ENCODE data around the gene ALDH1A1.
A peak's percentile ranks its signal among the peaks of the same experiment; 100 is the strongest.

ALDH1A1 gene

GRCh38 chr9:72888943-72889342 lies 63.9 kb downstream of the ALDH1A1 start:
- no peak for TF ChIP-seq CTCF (conservative IDR thresholded peaks at IDR 0.05; ENCODE audit: low read length)
- no peak overlapping the region for H3K4me3 ChIP-seq (ENCODE audit: low read length)
- DNase-seq (ENCODE audit: low read depth): no peak

GRCh38 chr9:72888067-72888466 lies 64.8 kb downstream of the ALDH1A1 start:
- DNase-seq (ENCODE audit: low read depth): no peak
- H3K4me3 ChIP-seq (ENCODE audit: low read length): no peak overlapping the region
- no peak for TF ChIP-seq CTCF (conservative IDR thresholded peaks at IDR 0.05; ENCODE audit: low read length)

DNA sequence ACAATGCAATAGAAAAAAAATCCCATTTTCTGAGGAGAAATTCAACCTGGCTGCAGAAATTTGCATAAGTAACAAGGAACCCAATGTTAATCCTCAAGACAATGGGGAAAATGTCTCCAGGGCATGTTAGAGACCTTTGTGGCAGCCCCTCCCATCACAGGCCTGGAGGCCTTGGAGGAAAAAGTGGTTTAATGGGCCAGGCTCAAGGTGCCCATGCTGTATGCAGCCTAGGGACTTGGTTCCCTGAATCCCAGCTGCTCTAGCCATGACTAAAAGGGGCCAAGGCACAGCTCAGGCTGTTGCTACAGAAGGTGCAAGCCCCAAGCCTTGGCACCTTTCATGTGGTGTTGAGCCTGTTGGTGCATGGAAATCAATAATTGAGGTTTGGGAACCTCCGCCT lies 66.5 kb downstream of the ALDH1A1 start:
- no peak overlapping the region for H3K4me3 ChIP-seq (ENCODE audit: low read length)
- TF ChIP-seq CTCF (conservative IDR thresholded peaks at IDR 0.05; ENCODE audit: low read length): no peak
- no peak for DNase-seq (ENCODE audit: low read depth)

- TF ChIP-seq CTCF (conservative IDR thresholded peaks at IDR 0.05; ENCODE audit: low read length): no peak
- DNase-seq (ENCODE audit: low read depth): no peak
Measured at GRCh38 chr9:72884508-72884907, 68.3 kb downstream of the ALDH1A1 start.

GRCh38 chr9:72883875-72884274 lies 69.0 kb downstream of the ALDH1A1 start:
- H3K4me3 ChIP-seq (ENCODE audit: low read length): no peak overlapping the region
- TF ChIP-seq CTCF (conservative IDR thresholded peaks at IDR 0.05; ENCODE audit: low read length): no peak
- DNase-seq (ENCODE audit: low read depth): no peak

More at GRCh38 chr9:72884508-72884907, 68.3 kb downstream of the ALDH1A1 start:
- no peak overlapping the region for H3K4me3 ChIP-seq (ENCODE audit: low read length)

DNA sequence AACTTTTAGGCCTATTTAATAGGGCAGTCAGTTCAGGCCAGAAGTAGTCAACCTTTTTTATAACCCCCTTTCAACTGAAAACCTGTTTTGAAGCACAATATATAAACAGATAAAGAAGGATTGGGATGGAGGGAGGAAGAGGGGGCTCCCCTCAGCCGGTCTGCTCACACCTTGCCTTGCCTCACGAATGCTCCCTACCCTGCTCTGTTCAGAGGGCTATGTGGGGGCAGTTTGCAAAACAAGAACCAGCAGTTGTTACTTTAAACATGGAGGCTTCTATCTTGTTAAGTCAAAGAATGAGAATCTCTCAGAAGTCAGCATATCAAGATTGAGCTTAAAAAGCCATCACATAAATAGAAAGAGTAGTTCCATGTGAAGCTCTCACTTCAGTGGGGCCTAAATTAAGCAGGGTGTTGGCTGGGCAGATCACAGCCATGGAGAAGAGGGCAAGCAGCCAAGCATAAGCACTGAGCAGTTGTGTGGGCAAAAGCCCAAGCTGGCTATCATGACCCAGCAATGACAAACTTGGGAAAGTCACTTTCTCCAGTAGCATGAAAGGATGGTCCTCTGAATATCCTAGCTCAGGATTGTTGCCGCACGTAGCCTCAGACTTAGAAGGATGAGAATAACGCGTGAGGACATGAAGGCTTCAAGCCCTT lies 70.6 kb downstream of the ALDH1A1 start:
- TF ChIP-seq CTCF (conservative IDR thresholded peaks at IDR 0.05; ENCODE audit: low read length): no peak
- no peak overlapping the region for H3K4me3 ChIP-seq (ENCODE audit: low read length)
- DNase-seq (ENCODE audit: low read depth): peak; percentile 19

DNA sequence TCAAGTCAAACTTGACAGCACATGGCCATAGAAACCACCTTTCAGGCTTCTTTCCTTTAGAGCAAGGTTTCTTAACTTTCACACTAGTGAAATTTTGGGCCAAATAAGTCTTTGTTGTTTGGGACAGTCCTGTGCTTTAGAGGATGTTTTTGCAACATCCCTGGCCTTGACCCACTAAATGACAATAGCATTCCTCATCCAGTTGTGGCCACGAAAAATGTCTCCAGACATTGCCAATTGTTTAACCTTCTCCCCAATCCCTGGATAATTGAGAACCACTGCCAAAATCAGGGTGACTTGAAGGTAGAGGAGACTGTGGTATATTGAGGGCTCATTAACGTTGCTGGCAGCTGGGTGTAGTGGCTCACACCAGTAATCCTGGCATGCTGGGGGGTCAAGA lies 72.0 kb downstream of the ALDH1A1 start:
- H3K4me3 ChIP-seq (ENCODE audit: low read length): no peak overlapping the region
- TF ChIP-seq CTCF (conservative IDR thresholded peaks at IDR 0.05; ENCODE audit: low read length): no peak
- peak; percentile 51 for DNase-seq (ENCODE audit: low read depth)

Data from AG10803 (cell line).